Stimulated activated CD4-positive, alpha-beta T cell treated with anti-CD3 and anti-CD28 coated beads, Interleukin-1b, Interleukin-23, amount 100 ng/mL, for 24 hours (primary cell): ENCODE data around the gene MAP3K2.
"Not testable (repeated sequence)": the region's sequence is repeated elsewhere in the genome, so short reads cannot be mapped to it uniquely, and the experiment has no call there.

Source experiments
- DNase-seq, 4 experiments: peaks; one replicate each; pipeline ENCODE4 v3.0.0-alpha.2; 2020; ENCODE audit warnings: low read depth in 4 of 4, low spot score in 1 of 4

Gene MAP3K2

DNA sequence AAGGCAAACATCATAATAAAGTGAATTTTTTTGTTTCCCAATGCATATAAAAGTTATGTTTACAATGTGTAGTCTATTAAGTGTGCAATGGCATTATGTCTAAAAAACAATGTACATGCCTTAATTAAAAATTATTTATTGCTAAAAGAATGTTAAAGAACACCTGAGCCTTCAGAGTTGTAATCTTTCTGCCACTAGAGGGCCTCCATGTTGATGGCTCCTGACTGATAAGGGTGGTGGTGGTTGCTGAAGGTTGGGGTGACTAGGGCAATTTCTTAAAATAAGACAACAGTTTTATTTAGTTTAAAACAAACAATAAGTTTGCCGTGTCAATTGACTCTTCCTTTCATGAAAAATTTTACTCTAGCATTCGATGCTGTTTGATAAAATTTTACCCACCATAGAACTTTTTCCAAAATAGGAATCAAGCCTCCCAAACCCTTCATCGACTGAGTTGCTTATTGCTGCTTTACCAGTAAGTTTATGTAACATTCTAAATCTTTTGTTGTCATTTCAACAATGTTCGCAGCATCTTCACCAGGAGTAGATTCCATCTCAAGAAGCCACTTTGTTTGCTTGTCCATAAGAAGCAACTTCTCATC lies 32.3 kb downstream of the MAP3K2 start:
- DNase-seq: no peak

GRCh38 chr2:127353873-127354676 lies 33.7 kb downstream of the MAP3K2 start:
- DNase-seq: not testable (repeated sequence)

GRCh38 chr2:127353223-127353622 lies 34.6 kb downstream of the MAP3K2 start:
- not testable (repeated sequence) for DNase-seq

DNA sequence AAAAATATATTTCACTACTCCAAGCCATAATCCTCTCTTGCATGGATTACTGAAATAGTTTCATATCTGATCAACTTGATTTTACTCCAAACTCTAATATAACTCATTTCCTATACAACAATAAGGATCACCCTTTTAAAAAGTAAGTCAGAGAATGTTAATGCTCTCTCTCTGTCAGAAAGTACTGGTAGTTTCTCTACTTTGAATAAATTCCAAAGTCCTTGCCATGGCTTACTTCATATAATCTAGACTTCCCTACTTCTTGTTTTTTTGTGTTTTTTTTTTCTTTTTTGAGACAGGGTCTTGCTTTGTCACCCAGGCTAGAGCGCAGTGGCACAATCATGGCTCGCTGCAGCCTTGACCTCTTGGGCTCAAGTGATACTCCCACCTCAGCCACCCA lies 36.2 kb downstream of the MAP3K2 start:
- DNase-seq: no peak

- DNase-seq: no peak
Observed at GRCh38 chr2:127348426-127349000, 39.3 kb downstream of the MAP3K2 start.

GRCh38 chr2:127347734-127348392 lies 39.9 kb downstream of the MAP3K2 start:
- DNase-seq: no peak

GRCh38 chr2:127347015-127347414 lies 40.8 kb downstream of the MAP3K2 start:
- no peak for DNase-seq

DNA sequence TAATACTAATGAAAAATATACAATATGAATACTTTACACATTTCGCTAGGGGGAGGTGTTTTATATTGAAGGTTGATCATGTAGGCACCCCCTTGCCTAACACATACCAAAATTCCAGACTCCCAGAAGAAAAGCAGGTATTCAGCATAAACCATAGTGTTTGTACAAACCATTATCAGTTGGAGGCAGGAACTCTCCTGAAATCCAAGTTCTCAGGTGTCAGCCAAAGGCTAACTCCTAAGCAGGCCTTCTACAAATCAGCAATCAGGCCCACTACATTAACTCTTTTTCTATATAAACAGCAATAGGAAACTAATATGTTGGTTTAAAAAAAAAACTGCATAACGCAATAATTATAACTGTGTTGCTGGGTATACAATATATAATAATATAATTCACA lies 44.5 kb downstream of the MAP3K2 start:
- DNase-seq: no peak

DNA sequence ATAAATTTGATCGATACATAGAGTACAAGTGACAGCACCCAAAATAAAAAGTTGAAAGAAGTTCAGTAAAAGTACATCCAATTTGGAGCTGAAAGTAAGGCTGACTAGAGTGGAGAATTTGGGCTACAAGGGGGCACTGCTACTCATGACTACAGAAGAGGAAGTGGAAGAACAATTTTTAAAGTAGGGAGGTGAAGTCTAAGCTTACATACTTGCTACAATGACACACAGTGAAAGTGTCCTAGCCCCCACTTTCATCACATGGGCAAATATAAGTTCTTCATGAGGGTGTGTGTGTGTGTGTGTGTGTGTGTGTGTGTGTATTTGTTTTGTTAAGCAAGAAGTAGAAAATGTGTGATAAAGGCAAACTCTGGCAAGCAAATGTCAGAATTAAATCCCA lies 45.7 kb downstream of the MAP3K2 start:
- DNase-seq: no peak

DNA sequence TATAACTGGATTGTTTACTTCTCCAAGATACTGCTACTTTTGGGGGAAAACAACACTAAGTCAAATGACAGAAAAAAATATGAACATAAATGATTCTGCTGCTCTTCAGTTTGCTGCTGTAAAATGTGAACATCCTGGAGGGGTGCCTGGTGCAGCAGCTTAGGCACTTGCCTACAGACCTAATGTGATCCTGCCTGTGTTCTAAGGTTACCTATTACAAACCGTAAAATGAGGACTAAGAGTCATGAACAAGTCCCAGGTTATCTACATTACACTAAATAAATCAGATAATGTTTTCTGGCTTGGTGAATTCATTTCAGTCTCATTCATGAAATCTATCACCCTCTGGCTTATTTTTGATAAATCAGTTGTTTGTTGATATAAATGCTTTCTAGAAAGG lies 55.4 kb downstream of the MAP3K2 start:
- no peak for DNase-seq

DNA sequence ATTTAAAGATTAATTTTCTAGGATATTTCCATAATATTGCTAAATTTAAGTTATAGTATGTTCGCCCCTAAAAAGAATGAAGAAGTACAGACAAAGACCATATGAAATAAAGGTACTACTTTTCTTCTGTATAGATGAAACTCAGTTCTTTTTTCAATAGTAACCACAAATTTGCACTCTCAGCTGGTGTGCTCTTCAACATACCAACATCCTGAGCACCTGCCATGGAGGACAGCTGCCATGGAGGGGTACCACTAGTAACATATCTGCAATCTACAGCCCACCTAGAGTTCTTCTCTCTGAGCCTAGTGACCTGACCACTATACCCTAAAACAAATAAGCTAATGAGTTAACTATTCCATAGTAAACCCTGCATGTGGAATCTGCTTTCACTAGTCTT lies 57.0 kb downstream of the MAP3K2 start:
- DNase-seq: no peak

DNA sequence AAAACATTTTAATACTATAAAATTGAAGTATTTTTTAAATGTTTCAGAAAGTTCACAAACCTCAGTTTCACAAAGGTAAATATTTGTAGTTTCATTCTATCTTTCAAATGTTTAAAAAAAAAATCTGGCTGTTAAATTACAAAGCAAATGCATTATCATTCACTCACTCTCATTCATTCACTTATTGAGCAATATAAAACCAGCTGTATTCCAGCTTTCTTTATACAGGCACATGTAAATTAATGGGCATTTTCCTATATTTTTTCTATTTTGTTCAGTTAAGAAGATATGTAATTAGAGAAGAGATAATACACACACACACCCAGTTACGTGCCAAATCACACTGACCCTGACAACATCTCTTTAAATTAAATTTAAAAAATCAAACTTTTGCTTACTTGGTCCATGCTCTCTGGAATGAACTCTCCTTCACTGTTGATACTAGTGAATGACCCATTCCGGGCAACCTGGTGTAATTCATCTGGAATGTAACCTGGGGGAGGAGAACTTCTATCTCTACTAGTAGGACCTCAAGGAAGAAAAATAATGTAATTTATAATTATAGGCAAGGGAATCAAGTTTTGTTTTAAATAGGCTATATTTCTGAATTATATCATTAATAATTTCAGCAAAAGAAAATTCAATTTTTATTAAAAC lies 61.4 kb downstream of the MAP3K2 start:
- no peak for DNase-seq

DNA sequence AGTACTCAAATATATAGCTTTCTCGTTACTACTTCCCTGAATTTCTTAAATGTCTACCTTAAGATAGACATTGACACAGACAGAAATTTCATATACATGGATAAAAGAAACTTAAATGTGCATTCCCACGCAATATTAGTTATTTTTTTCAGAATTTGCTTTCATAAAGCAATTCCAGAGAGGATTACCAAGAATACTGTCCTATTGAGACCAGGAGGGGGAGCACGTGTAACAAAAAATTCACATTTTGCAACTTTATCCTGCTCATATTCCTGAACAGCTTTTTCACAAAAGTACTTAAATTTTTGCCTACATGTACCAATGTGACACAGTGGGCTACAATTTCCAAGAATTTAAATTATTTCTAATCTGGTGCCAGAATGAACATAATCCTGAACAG lies 63.1 kb downstream of the MAP3K2 start:
- no peak for DNase-seq

DNA sequence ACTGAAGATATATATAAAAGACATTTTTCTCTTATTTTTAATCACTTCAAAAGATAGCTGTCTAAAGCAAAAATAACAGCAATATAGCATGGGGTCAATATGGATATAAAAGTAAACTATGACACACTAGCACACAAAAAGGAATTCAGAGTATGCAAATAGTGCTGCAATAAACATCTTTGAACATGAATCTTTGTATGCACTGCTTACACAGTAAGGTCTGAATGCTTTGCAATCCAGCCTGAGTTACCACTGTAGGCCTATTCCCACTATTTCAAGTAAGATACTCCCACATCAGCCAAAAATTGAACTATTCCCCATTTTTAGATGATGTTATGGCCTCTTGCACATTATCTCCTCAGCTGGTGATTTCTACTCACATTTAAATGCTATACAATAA lies 66.5 kb downstream of the MAP3K2 start:
- no peak for DNase-seq

DNA sequence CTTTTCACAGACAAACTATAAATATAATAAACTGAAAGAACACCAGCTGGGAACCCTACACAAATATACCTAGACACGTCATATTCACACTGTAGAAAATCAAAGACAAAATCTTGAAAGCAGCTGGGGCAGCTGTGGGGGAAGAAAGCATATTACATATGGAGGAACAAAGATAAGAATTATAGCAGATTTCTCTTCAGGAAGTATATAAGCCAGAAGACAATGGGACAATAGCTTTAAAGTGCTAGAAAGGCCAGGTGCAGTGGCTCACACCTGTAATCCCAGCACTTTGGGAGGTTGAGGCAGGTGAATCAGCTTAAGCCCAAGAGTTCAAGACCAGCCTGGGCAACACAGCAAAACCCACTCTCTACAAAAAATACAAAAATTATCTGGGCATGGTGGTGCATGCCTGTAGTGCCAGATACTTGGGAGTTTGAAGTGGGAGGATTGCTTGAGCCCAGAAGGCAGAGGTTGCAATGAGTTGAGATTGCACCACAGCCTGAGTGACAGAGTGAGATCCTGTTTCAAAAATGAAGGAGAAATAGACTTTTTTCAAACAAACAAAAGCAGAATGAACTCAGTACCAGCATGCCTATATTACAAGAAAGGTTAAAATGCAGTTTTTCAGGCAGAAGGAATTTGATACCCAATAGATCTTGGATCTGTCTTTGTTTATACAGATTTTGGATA lies 67.0 kb downstream of the MAP3K2 start:
- DNase-seq: no peak

GRCh38 chr2:127320067-127320466 lies 67.7 kb downstream of the MAP3K2 start:
- DNase-seq: no peak

DNA sequence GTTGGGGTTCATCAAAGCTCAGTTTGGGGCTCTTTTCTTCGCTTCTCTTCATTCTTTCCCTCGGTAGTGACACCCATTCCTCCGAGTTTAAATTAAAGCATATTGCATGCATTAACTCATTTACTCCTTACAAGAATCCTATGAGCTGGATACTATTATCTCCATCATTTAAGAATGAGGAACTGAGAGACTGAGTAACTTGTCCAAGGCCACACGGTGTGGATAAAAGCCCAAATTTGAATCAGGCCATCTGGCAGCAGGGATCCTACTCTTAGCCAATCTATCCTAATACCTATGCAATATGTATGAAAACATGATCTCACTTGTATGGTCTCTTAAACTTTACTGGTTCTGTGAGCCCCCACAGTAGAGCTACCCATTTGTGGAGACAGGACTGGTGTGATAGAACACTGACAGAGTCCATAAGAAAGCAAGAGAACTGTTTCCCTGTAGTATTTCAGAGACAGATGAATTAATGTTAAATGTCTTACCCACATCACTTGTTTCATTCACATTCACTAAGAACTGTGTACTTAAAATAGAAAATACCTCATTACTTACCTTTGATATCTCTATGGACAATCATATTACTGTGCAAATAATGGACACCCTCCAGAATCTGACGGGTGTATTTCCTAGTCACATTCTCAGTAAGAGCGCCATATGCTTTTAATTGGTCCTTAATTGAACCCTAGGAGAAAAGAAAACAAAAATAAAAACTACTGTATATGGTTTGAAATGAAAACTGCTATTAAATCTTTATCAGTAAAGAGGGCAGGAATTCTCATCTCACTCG lies 73.4 kb downstream of the MAP3K2 start:
- DNase-seq: no peak

DNA sequence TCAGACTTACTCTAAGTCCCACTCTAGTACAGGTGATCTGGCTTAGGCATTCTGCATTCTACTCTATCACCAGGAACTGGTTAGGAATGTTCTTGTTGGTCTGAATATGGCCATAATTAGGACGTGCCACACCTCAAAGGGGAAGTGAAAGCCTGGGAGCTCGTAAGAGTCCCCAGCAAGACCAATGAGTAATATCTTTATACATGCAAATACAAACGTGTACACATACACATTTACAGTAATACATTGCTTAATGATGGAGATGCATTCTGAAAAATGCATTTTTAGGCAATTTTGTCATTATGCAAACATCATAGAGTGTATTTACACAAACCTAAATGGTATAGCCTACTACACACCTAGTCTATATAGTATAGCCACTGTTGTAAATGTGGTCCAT lies 74.4 kb downstream of the MAP3K2 start:
- no peak for DNase-seq

DNA sequence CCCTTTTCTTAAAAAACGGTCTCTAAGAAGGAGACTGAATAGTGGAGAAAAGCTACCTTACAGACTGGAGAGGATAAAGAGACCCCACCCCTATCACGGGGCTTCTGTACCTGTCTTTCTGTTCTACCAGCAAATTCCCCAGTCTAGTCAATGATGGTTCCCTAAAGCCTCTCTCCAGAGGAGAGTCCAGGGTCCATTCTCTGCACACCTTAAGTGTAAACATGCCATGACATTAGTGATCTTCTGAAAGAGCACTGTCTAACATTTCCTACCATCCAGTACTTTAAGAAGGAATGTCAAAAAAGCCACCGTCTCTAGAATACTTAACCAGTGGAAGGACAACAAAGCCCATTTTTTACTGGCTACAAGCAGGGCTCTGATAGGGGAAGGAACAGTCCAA lies 76.8 kb downstream of the MAP3K2 start:
- DNase-seq: no peak

GRCh38 chr2:127309468-127309867 lies 78.3 kb downstream of the MAP3K2 start:
- no peak for DNase-seq
